Islet precursor cell (in vitro differentiated cells): ENCODE data around the gene RTEL1.

Experiments used
- DNase-seq: peaks from one replicate; pipeline ENCODE4 v3.0.0-alpha.2; 2018

The RTEL1 gene

DNA sequence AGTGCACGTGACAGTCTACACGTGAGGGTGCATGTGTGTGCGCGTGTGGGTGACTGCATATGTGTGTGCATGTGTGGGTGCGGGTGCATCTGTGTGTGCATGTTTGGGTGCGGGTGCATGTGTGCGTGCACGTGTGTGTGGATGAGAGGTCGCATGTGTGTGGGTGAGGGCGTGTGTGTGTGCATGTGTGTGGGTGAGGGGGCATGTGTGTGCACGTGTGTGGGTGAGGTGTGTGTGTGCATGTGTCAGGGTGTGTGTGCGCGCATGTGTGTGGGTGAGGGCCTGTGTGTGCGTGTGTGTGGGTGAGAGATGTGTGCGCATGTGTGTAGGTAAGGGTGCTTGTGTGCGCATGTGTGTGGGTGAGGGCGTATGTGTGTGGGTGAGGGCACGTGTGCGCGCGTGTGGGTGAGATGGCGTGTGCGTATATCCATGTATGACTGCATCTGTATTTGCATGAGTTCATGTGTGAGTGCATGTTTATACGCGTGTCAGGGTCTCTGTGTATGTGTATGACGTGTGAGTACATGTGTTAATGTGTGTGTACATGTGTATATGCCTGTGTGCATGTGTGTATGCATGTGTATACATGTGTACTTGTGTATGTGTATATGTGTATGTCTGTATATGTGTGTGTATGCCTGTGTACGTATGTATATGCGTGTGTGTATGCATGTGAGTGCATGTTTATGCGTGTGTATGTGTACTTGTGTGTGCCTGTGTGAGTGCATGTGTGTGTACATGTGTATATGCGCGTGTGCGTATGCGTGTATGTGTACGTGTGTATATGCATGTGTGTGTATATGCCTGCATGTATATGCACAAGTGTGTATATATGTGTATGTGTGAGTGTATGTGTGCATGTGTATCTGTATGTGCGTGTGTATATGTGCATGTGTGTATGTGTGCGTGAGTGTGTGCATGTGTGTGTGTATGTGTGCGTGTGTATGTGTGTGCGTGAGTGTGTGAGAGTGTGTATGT lies 74.3 kb downstream of the RTEL1 start:
- no peak for DNase-seq

DNA sequence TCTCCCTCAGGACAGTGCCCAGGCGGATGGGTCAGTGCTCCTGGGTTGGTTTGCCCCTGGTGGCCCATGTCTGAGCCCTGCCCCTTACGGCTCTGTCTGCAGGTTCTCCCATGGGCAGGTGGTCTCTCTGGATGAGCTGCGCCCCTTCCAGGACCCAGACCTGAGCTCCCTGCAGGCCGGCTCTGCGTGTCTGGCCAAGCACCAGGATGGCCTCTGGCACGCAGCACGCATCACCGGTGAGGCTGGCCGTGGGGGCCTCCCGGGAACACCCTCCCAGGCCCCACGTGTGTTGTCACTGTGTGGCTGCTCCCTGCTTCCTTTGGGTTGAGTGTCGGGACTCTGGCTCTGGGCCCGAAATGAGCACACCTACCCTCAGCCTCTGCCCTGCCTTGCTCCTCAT lies 75.0 kb downstream of the RTEL1 start:
- no peak for DNase-seq

DNA sequence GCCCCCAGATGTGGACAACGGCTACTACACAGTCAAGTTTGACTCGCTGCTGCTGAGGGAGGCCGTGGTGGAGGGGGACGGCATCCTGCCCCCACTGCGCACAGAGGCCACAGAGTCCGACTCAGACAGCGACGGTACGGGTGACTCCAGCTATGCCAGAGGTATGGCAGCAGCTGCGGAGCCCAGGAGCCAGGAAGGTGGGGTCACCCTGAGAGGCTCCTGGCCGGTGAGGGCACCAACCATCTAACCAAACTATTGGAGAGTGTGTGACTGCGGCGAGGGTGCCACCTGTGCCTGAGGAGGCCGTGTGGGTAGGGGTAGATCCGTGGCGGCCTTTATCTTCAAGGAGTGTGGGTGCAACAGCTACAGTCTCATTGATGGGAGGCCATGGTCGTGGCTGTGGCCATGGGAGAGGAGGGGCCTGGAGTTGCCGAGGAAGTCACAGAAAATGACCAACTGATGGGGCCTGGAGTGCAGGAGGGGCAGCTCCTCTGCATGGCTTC lies 75.5 kb downstream of the RTEL1 start:
- DNase-seq, result no peak

DNA sequence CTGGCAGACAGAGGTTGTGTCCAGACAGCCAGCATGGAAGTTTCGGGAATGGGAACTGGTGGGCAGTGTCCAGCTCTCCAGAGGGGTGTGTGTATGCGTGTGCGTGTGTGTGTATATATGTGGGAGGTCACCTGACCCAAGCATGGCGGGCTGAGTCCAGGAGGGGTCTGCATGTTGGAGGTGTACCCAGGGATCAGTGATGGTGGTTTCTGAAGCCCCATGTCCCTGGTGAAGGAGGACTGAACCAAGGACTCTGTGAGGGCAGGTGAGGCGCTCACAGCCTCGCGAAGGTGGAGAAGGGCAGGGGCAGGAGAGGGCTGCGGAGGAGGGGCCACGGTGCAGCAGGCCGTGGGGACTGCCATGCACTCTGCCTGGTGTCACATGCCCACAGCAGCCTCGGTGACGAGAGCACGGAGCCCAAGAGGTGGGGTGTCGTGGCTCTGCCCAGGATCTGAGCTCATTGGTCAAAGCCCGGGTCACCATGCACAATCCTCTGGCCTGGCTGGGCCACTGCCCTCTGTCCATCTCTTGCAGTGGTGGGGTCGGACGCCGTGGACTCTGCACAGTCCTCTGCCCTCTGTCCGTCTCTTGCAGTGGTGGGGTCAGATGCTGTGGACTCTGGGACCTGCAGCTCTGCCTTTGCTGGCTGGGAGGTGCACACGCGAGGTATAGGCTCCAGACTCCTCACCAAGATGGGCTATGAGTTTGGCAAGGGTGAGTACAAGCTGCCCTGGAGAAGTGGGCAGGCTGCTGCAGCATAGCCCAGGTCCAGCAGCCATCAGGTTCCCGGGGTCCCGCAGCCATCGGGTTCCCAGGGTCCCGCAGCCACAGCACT lies 76.2 kb downstream of the RTEL1 start:
- DNase-seq, result no peak

DNA sequence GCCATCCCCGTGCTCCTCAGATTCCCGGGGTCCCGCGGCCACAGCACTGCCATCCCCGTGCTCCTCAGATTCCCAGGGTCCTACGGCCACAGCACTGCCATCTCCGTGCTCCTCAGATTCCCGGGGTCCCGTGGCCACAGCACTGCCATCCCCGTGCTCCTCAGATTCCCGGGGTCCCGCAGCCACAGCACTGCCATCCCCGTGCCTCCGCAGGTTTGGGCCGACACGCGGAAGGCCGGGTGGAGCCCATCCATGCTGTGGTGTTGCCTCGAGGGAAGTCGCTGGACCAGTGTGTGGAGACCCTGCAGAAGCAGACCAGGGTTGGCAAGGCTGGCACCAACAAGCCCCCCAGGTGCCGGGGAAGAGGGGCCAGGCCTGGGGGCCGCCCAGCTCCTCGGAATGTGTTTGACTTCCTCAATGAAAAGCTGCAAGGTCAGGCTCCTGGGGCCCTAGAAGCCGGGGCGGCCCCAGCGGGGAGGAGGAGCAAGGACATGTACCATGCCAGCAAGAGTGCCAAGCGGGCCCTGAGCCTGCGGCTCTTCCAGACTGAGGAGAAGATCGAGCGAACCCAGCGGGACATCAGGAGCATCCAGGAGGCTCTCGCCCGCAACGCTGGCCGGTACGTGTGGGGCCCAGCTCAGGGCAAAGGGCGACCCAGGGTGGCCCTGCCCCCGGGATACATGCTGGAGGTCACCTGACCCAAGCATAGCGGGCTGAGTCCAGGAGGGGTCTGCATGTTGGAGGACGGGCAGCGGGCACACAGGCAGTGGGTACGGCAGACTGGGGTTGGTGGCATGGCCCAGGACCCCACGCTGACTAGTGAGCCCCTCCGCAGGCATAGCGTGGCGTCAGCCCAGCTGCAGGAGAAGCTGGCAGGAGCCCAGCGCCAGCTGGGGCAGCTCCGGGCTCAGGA lies 77.1 kb downstream of the RTEL1 start:
- no peak for DNase-seq

- DNase-seq, result no peak
Observed at GRCh38 chr20:63735859-63736718, 78.0 kb downstream of the RTEL1 start, which contains the start of gene LIME1. TSS of gene LIME1 (plus strand) at chr20:63736664. CDS start at chr20:63737550, 886 bp downstream.

- DNase-seq, result peak; percentile 57
Observed at GRCh38 chr20:63736893-63737694, 79.0 kb downstream of the RTEL1 start.

- DNase-seq, result no peak
Observed at GRCh38 chr20:63737695-63737944, 79.5 kb downstream of the RTEL1 start.

- DNase-seq, result peak; percentile 62
Observed at GRCh38 chr20:63737945-63738686, 80.0 kb downstream of the RTEL1 start.

- peak; percentile 86 for DNase-seq
Observed at GRCh38 chr20:63738687-63739129, 80.6 kb downstream of the RTEL1 start.

DNA sequence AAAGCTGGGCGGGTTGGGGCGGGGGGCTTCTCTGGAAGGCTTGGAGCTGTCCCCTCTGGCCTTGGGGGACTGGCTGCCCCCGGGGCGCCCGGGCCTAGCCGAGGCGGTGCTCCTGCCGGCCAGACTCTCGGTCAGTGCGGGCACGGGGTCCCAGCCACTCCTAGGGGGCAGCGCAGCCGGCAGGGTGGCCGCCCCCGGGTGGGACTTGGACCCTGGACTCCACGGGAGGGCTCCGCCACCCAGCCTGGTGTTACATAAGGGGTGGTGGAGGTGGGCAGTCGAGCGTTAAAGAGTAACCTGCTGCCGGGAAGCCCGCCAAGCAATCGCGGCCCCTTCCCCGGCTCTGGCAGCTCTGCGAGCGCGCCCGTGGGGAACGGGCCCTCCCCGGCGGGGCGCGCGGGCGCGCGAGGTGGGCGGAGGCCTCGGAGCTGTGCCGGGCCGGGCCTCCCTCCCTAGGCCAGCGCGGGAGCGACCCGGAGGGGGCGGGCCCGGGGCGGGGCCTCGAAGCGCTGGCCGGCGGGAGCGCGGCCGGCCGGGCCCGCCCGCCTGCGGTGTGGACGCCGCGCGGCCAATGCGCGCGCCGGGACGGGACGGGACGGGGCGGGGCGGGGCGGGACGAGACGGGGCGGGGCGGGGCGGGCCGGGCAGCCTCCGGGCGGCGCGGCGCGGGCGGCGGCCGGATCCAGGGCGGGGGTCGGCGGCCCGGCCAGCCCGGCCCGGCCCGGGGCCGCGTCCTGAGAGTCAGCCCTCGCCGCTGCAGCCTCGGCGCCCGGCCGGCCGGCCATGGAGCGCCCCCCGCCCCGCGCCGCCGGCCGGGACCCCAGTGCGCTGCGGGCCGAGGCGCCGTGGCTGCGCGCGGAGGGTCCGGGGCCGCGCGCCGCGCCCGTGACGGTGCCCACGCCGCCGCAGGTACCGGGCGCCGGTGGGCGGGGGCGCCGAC lies 81.3 kb downstream of the RTEL1 start, which contains the start of gene SLC2A4RG:
Gene SLC2A4RG, plus strand, starts transcription at position 647 of the 940 bp plus-strand sequence. Its CDS starts 137 bp downstream, at position 784.
- DNase-seq, result peak; percentile 79

- DNase-seq, result peak; percentile 57
Observed at GRCh38 chr20:63740070-63740626, 82.0 kb downstream of the RTEL1 start.

GRCh38 chr20:63740627-63741353 lies 82.7 kb downstream of the RTEL1 start:
- peak; percentile 91 for DNase-seq

DNA sequence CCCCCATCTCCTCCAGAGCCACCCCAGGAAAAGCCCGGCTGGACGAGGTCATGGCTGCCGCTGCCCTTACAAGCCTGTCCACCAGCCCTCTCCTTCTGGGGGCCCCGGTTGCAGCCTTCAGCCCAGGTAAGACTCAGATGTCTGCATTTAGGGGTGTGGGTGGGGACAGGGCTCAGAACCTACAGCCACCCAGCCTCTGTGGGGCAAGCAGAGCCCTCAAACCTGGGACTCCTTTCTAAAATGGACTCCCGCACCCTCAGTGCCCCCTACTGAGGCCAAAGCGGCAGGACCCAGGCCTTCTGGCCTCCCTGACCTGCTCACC lies 83.2 kb downstream of the RTEL1 start:
- DNase-seq, result no peak

DNA sequence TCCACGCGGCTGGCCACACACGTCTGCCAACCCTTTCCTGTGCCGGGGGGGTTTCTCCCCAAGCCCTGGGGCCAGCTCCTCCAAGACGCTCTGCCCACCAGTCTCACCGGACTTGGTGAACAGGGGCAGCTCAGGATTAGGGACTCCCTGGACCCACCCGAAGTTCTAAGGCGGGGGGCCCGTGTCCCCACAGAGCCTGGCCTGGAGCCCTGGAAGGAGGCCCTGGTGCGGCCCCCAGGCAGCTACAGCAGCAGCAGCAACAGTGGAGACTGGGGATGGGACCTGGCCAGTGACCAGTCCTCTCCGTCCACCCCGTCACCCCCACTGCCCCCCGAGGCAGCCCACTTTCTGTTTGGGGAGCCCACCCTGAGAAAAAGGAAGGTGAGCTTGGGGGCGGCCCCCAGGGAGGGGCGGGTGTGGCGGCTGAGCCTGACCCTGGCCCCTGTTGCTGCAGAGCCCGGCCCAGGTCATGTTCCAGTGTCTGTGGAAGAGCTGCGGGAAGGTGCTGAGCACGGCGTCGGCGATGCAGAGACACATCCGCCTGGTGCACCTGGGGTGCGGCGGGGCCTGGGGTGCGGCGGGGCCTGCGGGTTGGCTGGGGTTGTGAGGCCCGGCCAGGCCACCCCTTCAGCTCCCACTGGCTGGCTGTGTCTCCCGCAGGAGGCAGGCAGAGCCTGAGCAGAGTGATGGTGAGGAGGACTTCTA lies 83.7 kb downstream of the RTEL1 start:
- DNase-seq, result no peak

DNA sequence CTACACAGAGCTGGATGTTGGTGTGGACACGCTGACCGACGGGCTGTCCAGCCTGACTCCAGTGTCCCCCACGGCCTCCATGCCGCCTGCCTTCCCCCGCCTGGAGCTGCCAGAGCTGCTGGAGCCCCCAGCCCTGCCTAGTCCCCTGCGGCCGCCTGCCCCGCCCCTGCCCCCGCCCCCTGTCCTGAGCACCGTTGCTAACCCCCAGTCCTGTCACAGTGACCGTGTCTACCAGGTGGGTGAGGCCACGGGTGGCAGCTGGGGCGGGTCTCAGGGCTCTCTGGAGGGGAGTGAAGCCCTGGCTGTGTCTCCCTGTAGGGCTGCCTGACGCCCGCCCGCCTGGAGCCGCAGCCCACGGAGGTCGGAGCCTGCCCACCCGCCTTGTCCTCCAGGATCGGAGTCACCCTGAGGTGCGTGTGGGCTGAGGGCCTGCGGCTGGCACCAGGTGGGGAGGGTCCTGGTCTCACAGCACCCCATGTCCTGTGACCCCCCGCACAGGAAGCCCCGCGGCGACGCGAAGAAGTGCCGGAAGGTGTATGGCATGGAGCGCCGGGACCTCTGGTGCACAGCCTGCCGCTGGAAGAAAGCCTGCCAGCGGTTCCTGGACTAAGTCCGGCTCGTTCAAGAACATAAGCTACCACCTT lies 84.4 kb downstream of the RTEL1 start:
- no peak for DNase-seq
